Naive thymus-derived CD8-positive, alpha-beta T cell (primary cell): ENCODE data around the gene FBXO42. TPM values are rescaled to one million over a fixed set of nuclear protein-coding genes. Genes with fewer than 3 reads are reported as not detected.
A peak's percentile ranks its signal among the peaks of the same experiment; 100 is the strongest.

Source experiments
- ATAC-seq, 2 donors: fragments of 150-1000 bp; cut with Tn5 transposase in 1 of 2; sonication (Bioruptor Pico), chemical (Tn5 transposase) in 1 of 2; 1 replicate in 1 of 2; 2 replicates in 1 of 2; pipeline ENCODE4 v1.10.0; 2021; ENCODE audit warnings: mild to moderate bottlenecking in 2 of 2, moderate library complexity in 2 of 2
- POLR2A ChIA-PET: fragments of 350-600 bp; sonication (Branson Sonifier 250); formaldehyde crosslinking; loops from one replicate; lab custom pipeline; 2021; ENCODE audit warnings: antibody characterized with exemption; lab: Charles Lee
- DNase-seq, 10 donors: peaks; one replicate each; pipeline versions ENCODE4 v3.0.0 to v3.0.0-alpha.2; 2020 to 2022
- H3K27ac Mint-ChIP-seq, 10 donors: one replicate each; pipeline ENCODE4 v1.8.0; 2020 to 2022; ENCODE audit warnings: mild to moderate bottlenecking in 10 of 10, mixed read lengths in 10 of 10, moderate library complexity in 4 of 10, inconsistent platforms in 1 of 10
- H3K27me3 Mint-ChIP-seq, 5 donors: one replicate each; pipeline ENCODE4 v1.8.0; 2021 to 2022; ENCODE audit warnings: mixed read lengths in 5 of 5
- H3K36me3 Mint-ChIP-seq, 3 donors: one replicate each; pipeline ENCODE4 v1.8.0; 2020 to 2022; ENCODE audit warnings: mixed read lengths in 3 of 3, mild to moderate bottlenecking in 2 of 3, inconsistent platforms in 1 of 3
- H3K4me1 Mint-ChIP-seq, 4 donors: one replicate each; pipeline ENCODE4 v1.8.0; 2021 to 2022; ENCODE audit warnings: mixed read lengths in 4 of 4
- H3K4me3 Mint-ChIP-seq, 10 donors: one replicate each; pipeline ENCODE4 v1.8.0; 2020 to 2022; ENCODE audit warnings: mild to moderate bottlenecking in 10 of 10, mixed read lengths in 10 of 10, moderate library complexity in 6 of 10, inconsistent platforms in 1 of 10
- H3K9me3 Mint-ChIP-seq, 9 donors: one replicate each; pipeline ENCODE4 v1.8.0; 2020 to 2022; ENCODE audit warnings: mixed read lengths in 9 of 9, mild to moderate bottlenecking in 3 of 9, inconsistent platforms in 1 of 9, moderate library complexity in 1 of 9
- polyA plus RNA-seq, 3 donors: library from polyadenylated mRNA; unstranded; fragments of 300-500 nt; fragmentation: Illumina TruSeq; gene quantifications; one replicate each; pipeline ENCODE4 v1.2.3, GENCODE V29; 2021
- total RNA-seq, 8 experiments: library from RNA in 2 of 8; stranded (reverse) in 2 of 8; gene quantifications; one replicate each; pipeline ENCODE4 v1.2.3 and lab custom pipeline; 2021 to 2026

Gene FBXO42
- total and polyA plus RNA-seq, 5 experiments from 2014 or later, result 11.8 to 27.4 (median 21.5) TPM

DNA sequence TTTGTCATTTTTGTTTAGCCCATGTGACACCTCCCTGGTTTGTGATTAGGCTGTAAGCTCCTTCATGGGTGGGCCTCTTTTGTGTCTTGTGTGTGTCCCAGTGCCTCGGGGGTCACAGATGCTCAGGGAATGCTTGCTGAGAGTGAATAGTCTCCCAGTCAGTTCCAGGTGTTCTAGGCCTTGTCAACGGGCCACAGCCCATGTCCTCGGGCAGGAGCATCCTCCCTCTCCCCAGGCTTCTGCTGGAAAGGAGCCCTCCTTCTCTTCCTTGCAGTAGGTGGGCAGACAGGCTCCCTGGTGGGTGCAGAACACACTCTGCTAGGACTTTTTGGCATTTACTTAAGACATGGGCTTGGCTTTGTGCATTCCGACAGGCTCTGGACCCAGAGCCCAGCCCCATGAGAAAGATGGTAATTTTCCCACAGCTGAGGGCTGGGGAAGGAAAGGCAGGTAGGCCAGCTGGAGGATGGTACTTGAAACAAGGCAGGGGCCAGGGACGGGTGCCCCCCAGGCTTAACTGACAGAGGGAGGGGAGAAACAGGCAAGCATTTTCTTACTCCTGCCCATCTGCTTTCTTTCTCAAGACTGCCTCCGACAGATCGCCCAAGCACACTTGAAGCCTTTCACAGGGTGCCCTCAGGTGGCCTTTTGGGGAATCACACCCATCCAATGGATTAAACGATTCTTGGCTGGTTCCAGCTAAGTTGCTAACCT lies 108.2 kb downstream of the FBXO42 start:
- Mint-ChIP-seq H3K9me3 (no peaks in the 10 kb centered on the region), H3K4me1 (peaks cover 5 to 15% (median 11%) of the 10 kb centered on the region in 4 donors), H3K36me3 (peaks cover 0 to 20% (median 2%) of the 10 kb centered on the region in 3 donors), H3K4me3 (no peak overlapping the region), H3K27me3 (no peaks in the 10 kb centered on the region), H3K27ac (peak overlapping the region in 7 of 10 donors; percentile 21 to 91 (median 66))
- ATAC-seq (peak; percentile 84 to 93), DNase-seq (peak; percentile 48 to 86 (median 70))
- POLR2A ChIA-PET, result interaction anchor here (1.8 kb wide), 1 partner anchor 165 kb away, joined by 5 read pairs; no protein-coding TSS in a partner anchor

DNA sequence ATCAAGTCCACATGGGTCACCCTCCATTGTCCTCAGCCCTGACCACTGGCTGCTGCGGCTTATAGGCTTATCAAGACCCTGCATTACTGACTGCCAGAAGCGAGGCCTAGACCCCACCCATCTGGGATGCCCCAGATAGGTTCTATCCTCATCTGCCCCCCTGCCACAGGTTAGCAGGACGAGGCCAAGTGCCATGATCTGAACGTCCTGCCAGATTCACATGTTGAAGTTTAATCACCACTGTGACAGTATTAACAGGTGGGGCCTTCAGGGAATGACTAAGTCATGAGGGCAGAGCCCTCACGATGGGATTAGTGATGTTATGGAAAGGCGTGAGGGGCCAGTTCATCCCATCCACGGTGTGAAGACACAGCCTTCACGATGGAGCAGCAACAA lies 109.1 kb downstream of the FBXO42 start:
- no peak for DNase-seq
- ATAC-seq, result no peak
- Mint-ChIP-seq H3K27me3 (no peaks in the 10 kb centered on the region), H3K36me3 (peaks cover 0 to 16% (median 2%) of the 10 kb centered on the region in 3 donors), H3K4me1 (peaks cover 3 to 8% (median 7%) of the 10 kb centered on the region in 4 donors), H3K4me3 (no peak overlapping the region), H3K27ac (peak overlapping the region in 2 of 10 donors; percentile 57 to 62), H3K9me3 (no peaks in the 10 kb centered on the region)
- POLR2A ChIA-PET, result interaction anchor here (1.8 kb wide), 1 partner anchor 165 kb away, joined by 5 read pairs; no protein-coding TSS in a partner anchor

DNA sequence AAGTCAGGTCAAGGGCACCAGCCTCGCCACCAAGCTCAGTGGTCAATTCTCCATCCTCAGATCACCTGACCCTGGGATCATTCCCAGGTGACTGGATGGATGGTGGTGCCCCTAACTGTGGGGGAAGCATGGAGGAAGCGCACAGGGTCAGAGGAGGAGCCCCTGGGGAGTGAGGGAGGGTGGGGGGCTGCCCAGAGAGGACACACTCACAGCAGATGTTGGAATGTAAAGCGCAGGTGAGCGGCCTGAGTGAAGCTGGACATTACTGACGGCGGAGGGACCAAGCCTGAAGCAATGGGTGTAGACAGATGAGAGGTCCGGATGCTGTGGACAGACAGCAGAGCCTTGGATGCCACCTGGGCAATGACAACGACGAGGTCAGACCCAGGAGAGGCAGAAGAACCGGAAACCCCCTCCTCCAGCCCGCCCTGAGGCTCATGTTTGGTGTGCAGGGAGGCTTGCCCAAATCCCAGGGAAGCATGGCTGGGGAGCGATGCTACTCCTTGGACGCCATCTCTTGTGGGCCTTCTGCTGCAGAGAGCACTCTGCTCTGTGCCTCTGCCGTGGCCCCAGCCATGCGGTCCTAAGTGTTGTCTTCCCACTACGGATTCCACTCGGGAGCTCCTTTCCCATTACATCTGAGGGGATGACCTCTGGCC lies 109.6 kb downstream of the FBXO42 start:
- POLR2A ChIA-PET, result interaction anchor here (1.8 kb wide), 1 partner anchor 164 kb away, joined by 5 read pairs; no protein-coding TSS in a partner anchor
- H3K4me3 Mint-ChIP-seq, result no peak overlapping the region
- peaks cover 0 to 14% (median 2%) of the 10 kb centered on the region in 3 donors for H3K36me3 Mint-ChIP-seq
- peak overlapping the region in 2 of 10 donors; percentile 57 to 62 for H3K27ac Mint-ChIP-seq
- no peaks in the 10 kb centered on the region for H3K9me3 Mint-ChIP-seq
- peaks cover 3 to 11% (median 8%) of the 10 kb centered on the region in 4 donors for H3K4me1 Mint-ChIP-seq
- ATAC-seq (no peak), DNase-seq (no peak)
- H3K27me3 Mint-ChIP-seq, result no peaks in the 10 kb centered on the region

DNA sequence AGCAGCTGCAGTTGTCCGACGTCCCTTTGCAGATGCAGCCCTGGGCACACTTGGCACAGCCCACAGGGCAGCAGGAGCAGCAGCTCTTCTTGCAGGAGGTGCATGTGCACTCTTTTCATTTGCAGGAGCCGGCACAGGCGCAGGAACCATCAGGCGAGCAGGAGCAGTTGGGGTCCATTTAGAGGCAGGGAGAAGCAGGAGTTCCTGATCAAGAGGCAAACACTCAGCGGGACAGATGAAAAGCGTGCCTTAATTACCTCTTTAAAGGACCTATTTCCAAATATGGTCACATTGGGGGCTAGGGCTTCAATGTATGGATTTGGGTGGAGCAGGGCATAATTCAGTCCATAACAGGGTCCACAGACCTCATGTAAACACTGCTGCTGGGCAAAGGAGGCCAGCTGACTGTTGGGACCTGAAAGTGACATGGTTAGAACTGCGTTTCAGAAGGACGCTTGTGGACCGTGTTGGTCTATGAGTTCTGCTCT lies 111.0 kb downstream of the FBXO42 start:
- Mint-ChIP-seq H3K27ac (peak overlapping the region in 2 of 10 donors; percentile 29 to 46), H3K4me1 (peaks cover 8 to 21% (median 19%) of the 10 kb centered on the region in 4 donors), H3K36me3 (peaks cover 0 to 2% (median 0%) of the 10 kb centered on the region in 3 donors), H3K27me3 (no peaks in the 10 kb centered on the region), H3K4me3 (no peak overlapping the region), H3K9me3 (no peaks in the 10 kb centered on the region)
- no peak for DNase-seq
- POLR2A ChIA-PET, result interaction anchor here (0.7 kb wide), 1 partner anchor 13 kb away, joined by 9 read pairs; no protein-coding TSS in a partner anchor
- no peak for ATAC-seq

DNA sequence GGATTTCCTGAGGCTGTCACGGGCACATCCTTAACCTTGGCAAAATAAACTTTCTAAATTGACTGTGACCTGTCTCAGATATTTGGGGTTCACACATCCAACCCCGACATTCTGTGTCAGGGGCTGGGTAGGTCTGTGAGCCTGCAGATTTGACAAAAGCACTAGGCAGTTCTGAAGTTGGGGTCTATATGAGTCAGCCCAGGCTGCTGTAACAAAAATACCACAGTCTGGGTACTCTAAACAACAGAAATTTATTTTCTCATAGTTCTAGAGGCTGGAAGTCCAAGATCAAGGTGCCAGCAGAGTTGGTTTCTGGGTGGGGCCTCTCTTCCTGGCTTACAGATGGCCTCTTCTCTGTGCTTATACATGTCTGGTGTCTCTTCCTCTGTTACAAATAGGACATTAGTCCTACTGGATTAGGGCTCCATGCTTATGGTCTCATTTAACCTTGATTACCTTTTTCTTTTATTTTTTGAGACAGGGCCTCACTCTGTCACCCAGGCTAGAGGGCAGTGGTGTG lies 112.2 kb downstream of the FBXO42 start:
- no peaks in the 10 kb centered on the region for H3K36me3 Mint-ChIP-seq
- H3K9me3 Mint-ChIP-seq, result no peaks in the 10 kb centered on the region
- ATAC-seq, result no peak
- peak overlapping the region in 4 of 10 donors; percentile 20 to 58 (median 50) for H3K27ac Mint-ChIP-seq
- POLR2A ChIA-PET, result interaction anchor here (0.7 kb wide), 1 partner anchor 35 kb away, joined by 3 read pairs; no protein-coding TSS in a partner anchor
- peak overlapping the region in 1 of 10 donors; percentile 57 for H3K4me3 Mint-ChIP-seq
- no peaks in the 10 kb centered on the region for H3K27me3 Mint-ChIP-seq
- H3K4me1 Mint-ChIP-seq, result peaks cover 12 to 30% (median 26%) of the 10 kb centered on the region in 4 donors
- no peak for DNase-seq

DNA sequence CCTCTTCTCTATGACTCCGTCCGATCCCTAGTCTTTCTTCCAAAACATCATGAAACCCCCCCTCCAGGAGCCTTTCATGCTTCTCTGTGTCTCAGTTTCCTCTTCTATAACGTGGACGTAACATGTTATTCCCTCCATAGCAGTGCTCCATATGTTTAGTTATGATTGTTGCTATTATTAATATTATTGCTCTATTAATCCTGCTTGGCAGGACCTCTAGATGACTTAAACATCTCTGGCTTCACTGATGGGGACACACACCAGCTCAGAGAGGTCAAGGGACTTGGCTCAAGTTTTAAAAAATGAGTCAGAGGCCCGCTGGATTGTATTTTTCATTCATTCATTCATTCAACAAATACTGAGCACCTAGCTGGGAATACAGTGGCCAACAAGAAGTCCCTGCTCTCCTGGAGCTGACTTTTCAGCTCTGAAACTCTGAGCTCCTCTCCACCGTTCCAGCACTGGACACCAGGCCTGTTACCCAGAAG lies 114.9 kb downstream of the FBXO42 start:
- Mint-ChIP-seq H3K4me3 (peak overlapping the region; percentile 90 to 95 (median 92)), H3K4me1 (peaks cover 9 to 28% (median 20%) of the 10 kb centered on the region in 4 donors), H3K27me3 (no peaks in the 10 kb centered on the region), H3K27ac (peak overlapping the region; percentile 86 to 99 (median 96)), H3K36me3 (peaks cover 0 to 2% (median 0%) of the 10 kb centered on the region in 3 donors), H3K9me3 (no peaks in the 10 kb centered on the region)
- ATAC-seq (no peak), DNase-seq (no peak)
- POLR2A ChIA-PET, result interaction anchor here (0.7 to 1.8 kb wide), 4 partner anchors 19 to 158 kb away, joined by 3 to 18 read pairs (median 3); no protein-coding TSS in a partner anchor

DNA sequence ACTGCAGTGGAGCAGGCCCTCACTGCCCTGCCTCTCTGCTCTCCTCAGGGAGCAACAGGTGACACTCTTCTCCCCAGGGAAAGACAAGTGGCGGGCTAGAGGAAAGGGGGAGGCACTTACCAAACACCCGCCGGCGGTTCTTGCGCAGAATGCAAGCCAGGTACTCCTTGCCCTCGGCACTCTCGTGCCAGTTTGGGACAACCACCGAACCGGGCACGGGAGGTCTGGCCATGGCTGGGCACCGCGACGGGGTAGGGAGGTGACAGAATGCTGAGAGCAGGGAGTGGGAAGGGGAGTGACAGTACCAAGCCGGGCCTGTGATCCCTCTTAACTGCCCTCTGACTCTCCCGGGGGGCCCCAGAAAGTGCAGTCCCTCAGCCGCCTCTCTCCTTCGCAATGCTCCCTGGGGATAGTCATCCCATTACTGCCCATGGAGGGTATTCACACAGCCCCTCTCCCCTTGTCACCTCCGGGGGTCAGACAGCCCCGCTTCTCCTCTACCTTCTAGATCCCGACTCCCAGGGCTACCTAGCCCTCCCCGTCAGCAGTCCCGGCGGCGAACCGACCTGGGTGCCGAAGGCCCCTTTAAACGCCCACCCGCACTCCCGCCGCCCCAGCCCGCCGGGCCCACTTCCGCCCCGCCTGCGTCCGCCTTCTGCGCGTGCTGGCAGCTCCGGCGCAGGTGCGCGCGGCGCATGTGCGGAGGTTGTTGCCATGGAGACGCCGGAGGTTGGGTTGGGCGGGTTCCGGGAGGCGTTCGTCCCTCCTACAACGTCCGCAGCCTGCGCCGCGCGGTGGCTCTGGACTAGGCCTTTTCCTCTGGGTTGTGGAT lies 115.6 kb downstream of the FBXO42 start, which contains the start of gene CPLANE2:
Gene CPLANE2 (minus strand): TSS at position 673 of the 832 bp plus-strand sequence. CDS start 441 bp downstream, at position 232.
- Mint-ChIP-seq H3K36me3 (peaks cover 0 to 3% (median 0%) of the 10 kb centered on the region in 3 donors), H3K27me3 (no peaks in the 10 kb centered on the region), H3K4me3 (peak within 1 kb of the TSS; percentile 90 to 95 (median 92)), H3K4me1 (peaks cover 9 to 28% (median 20%) of the 10 kb centered on the region in 4 donors), H3K9me3 (no peaks in the 10 kb centered on the region), H3K27ac (peak within 1 kb of the TSS; percentile 86 to 99 (median 96))
- peak; percentile 79 to 83 for ATAC-seq
- DNase-seq, result peak; percentile 92 to 97 (median 95)
- POLR2A ChIA-PET, result interaction anchor here (0.7 to 1.8 kb wide), 5 partner anchors 19 to 157 kb away, joined by 3 to 18 read pairs (median 3); no protein-coding TSS in a partner anchor

DNA sequence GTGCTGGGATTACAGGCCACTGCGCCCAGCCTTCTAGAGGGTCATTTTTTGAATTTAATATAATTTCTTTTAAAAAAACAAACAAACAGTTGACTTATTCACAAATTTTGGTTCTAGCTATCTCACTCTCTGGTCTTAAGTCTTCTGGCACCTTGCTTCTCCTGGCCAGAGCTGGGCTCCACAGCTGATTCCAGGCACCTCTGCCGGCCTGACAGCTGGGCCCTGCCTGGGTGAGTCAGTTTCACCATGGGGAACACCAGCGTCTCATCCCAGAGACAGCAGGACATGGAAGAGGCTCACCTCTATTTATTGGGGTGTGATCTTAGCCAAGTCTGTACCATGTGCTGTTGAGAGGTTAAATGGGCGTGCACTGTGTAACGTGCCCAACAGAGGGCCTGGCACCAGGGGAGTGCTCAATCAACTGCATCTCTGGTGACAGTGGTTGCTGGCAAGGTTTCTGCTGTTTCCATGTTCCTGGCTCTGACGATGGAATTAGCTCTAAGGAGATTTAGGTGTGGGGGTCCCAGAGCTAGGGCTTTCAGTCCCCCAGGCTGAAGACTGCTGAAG lies 116.3 kb downstream of the FBXO42 start:
- ATAC-seq (peak; percentile 78 to 85), DNase-seq (peak; percentile 37 to 76 (median 56))
- H3K36me3 Mint-ChIP-seq, result peaks cover 0 to 6% (median 0%) of the 10 kb centered on the region in 3 donors
- peaks cover 9 to 28% (median 20%) of the 10 kb centered on the region in 4 donors for H3K4me1 Mint-ChIP-seq
- H3K27me3 Mint-ChIP-seq, result no peaks in the 10 kb centered on the region
- POLR2A ChIA-PET, result interaction anchor here (1.4 kb wide), 1 partner anchor 30 kb away, joined by 8 read pairs; no protein-coding TSS in a partner anchor
- peak overlapping the region; percentile 86 to 99 (median 96) for H3K27ac Mint-ChIP-seq
- H3K9me3 Mint-ChIP-seq, result no peaks in the 10 kb centered on the region
- peak overlapping the region; percentile 90 to 95 (median 92) for H3K4me3 Mint-ChIP-seq

DNA sequence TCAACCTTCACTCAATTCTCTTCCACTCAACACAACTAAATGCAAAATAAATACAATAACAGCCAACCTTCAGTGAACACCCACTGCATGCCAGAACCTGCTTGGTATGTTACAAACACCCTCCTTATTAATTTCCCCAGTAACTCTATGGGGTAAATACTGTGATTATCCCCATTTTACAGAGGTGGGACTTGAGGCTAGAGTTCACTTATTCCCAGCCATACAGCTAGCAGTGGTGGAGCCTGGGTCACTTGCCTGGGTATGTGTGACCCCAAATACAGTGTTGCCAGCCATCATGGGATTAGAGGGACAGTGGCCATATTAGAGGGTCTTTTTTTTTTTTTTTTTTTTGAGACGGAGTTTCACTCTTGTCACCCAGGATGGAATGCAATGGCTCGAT lies 116.9 kb downstream of the FBXO42 start:
- Mint-ChIP-seq H3K27ac (peak overlapping the region in 2 of 10 donors; percentile 32 to 70), H3K4me1 (peaks cover 9 to 28% (median 20%) of the 10 kb centered on the region in 4 donors), H3K9me3 (no peaks in the 10 kb centered on the region), H3K27me3 (no peaks in the 10 kb centered on the region), H3K36me3 (peaks cover 0 to 6% (median 0%) of the 10 kb centered on the region in 3 donors), H3K4me3 (peak overlapping the region in 3 of 10 donors; percentile 19 to 50 (median 38))
- POLR2A ChIA-PET, result interaction anchor here (0.6 to 1.4 kb wide), 2 partner anchors 29 to 402 kb away, joined by 5 to 8 read pairs; no protein-coding TSS in a partner anchor
- no peak for DNase-seq
- ATAC-seq, result no peak

DNA sequence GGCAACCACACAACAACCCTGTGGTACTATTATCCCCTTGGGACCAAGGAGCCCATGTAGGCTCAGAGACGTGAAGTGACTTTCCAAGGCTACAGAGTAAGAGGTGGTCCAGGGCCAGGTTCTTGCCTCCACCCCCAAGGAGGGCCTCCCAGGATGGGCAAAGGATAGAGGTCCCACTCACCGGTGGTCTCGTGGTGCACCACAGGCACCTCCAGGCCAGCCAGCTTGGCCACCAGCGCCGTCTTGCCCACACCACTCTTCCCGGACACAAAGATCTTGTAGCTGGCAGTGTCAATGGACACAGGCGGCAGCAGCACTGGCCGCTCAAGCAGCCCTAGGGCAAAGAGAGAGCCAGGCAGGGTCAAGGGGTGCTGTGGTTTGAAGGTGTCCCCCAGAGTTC lies 118.8 kb downstream of the FBXO42 start:
- Mint-ChIP-seq H3K36me3 (peaks cover 0 to 8% (median 0%) of the 10 kb centered on the region in 3 donors), H3K27ac (peak overlapping the region in 1 of 10 donors; percentile 31), H3K9me3 (no peaks in the 10 kb centered on the region), H3K27me3 (peaks cover 0 to 9% (median 3%) of the 10 kb centered on the region in 5 donors), H3K4me3 (peak overlapping the region in 1 of 10 donors; percentile 51), H3K4me1 (peaks cover 9 to 26% (median 23%) of the 10 kb centered on the region in 4 donors)
- POLR2A ChIA-PET, result no interaction called here
- ATAC-seq (no peak), DNase-seq (no peak)

DNA sequence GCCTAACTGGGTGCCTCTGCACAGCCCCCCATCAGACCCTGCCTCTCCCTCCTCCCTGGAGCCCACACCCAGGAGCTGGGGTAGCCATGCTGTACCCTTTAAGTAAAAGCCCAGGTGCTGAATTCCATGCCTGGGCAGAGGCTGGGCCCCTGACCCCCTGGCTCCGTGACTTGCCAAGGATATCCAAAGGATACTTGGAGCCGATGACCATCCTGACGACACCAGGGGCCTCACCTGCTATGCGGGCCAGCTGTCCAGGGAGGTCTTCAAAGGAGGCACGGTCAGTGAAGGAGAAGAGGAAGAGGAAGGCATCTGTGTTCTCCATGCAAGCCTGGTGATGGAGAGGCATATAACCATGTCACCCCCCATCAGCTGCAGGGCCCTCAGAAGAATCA lies 120.0 kb downstream of the FBXO42 start:
- H3K36me3 Mint-ChIP-seq, result peaks cover 0 to 14% (median 2%) of the 10 kb centered on the region in 3 donors
- peaks cover 0 to 20% (median 13%) of the 10 kb centered on the region in 5 donors for H3K27me3 Mint-ChIP-seq
- no peak overlapping the region for H3K27ac Mint-ChIP-seq
- no peak for DNase-seq
- H3K9me3 Mint-ChIP-seq, result peaks cover 0 to 2% (median 0%) of the 10 kb centered on the region in 9 donors
- H3K4me1 Mint-ChIP-seq, result peaks cover 9 to 29% (median 26%) of the 10 kb centered on the region in 4 donors
- H3K4me3 Mint-ChIP-seq, result no peak overlapping the region
- POLR2A ChIA-PET, result no interaction called here
- no peak for ATAC-seq
